GM19043 (cell line): Measurements from ENCODE around the gene WDR45B.

Experiments used
- ATAC-seq: cut with Tn5 transposase; IDR thresholded peaks from one replicate; pipeline ENCODE4 v1.9.1; 2021; ENCODE audit warnings: low read depth; ENCODE audit not compliant: unreplicated experiment

The WDR45B gene

DNA sequence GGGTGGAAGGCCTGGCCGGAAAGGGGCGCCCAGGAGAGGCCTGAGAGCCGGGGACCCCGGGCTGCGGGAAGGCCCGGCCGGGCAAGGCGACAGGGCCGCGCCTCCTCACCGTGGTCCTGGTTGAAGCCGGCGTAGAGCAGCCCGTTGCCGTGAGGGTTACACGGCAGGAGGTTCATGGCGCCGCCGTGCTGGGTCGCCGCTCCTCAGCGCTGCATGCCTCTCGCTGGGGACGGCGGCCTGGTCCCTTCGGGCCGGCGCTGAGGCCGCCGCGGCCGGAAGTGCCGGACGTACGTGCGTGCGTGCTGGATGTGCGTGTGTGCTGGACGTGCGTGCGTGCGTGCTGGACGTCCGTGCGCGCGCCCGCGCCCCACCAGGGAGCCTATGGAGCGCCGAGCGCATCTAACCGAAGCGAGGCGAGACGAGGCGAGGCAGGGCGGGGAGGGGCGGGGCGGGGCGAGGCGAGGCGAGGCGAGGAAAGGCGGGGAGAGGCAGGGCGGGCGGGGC lies at the start of gene WDR45B:
Gene WDR45B, minus strand, starts transcription at position 280 of the 504 bp plus-strand sequence. Its CDS starts 104 bp downstream, at position 176.
- ATAC-seq = peak; percentile 71

DNA sequence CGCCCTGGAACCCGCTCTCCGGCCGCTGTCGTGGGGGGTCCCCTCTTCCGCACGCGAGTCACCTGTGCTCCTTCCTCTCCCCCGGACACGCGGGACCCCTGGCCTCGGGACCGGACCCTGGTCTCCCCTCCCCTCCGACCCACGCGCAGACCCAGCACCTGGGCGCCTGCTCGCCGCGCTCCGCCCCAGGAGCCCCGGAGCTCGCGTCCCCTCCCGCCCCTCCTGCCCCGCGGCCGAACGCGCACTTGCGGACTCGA lies 49.5 kb upstream of the WDR45B start:
- no peak for ATAC-seq

DNA sequence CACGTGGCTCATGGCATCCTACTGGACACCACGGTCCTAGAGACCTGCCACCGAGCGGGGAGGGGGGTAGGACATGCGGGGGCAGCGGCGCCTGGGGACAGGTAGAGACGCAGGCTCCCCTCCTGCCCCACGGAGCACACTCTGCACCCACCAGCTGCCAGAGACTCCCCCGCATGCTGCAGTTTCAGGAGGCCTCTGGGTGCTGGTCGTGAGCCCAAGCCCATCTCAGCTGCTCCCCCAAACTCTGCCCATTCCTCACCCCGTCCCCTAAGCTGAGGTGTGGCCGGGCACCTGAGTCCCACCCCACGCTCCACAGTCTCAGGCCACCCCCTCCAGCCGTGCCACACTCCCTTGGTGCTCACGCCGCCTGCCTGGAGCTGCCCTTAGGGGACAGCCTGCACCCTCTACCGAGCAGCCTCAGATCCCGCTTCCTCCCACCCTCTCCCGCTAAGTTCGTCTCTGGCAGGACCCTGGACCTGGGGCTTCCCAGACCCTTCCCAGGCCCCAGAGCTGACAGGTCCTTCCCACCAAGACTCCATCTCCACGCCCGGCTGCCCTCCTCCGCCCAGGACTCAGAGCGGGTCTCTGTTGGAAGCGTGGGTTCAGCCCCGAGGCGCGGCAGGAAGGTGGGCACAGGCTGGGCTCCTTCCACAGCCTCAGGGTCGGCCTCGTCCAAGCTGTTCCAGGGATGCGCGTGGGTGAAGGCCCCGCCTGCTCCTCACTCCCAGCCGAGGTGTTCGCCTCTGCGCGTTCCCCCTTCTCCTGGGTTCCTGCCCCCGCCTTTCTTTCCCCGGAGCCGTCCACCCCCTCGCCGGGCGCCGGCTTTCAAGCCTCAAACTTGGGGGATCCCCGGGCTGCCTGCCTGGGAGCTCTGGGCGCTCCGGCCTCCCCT lies 48.9 kb upstream of the WDR45B start:
- ATAC-seq = no peak

DNA sequence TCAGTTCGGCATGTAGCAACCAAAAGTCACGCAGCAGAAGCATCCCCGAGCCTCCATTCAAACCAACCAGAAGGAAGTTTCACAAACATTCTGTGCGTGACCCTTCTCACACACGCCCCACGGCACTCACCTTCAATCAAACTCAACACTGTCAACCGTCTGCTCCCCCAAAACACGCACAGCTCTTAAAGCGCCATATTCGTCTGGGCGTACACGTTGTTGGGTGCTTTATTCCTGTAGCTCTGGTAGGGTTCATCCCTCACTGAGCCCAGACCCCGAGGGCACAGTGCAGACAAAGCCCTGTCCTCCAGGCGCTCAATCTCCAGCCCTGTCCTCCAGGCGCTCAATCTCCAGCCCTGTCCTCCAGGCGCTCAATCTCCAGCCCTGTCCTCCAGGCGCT lies 48.0 kb upstream of the WDR45B start:
- no peak for ATAC-seq

DNA sequence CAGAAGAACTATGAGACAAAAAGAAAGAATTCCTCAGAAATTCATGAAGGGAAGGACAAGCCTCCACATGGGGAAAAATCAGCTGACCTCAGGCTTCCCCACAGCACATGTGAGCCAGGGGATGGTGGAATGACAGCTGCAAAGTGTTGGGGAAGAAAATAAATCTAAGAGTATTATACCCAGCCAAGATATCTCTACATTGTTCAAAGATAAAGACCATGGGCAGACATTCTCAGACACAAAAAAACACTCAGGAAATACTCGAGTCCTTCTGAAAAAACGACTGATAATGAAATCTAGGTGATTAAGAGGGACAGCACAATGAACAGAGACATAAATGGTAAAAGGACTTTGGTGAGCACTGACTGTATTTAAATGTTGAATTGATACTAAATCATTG lies 46.4 kb upstream of the WDR45B start:
- no peak for ATAC-seq

DNA sequence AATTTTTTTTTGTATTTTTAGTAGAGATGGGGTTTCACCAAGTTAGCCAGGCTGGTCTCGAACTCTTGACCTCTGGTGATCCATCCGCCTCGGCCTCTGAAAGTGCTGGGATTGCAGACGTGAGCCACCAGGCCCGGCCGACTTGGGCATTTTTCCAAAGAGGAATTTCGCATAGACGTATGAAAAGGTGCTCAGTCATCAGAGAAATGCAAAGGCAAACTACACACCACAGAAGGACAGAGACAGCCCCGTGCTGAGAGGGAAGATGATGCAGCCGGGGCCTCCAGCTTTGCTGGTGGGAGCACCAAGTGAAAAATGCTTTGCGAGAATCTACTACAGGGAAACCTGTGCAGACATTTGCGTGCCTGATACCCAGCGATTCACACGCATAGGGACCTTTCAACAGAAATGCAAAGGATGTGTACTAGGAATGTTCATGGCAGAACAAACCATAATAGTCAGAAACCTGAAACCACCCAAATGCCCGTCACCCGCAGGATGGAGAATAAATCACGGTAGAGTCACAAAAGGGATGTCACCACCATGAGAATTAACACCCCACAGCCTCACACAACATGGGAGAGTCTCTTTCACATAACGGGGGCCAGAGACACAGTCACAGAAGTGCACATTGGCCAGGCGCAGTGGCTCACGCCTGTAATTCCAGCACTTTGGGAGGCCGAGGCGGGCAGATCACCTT lies 45.1 kb upstream of the WDR45B start:
- no peak for ATAC-seq

DNA sequence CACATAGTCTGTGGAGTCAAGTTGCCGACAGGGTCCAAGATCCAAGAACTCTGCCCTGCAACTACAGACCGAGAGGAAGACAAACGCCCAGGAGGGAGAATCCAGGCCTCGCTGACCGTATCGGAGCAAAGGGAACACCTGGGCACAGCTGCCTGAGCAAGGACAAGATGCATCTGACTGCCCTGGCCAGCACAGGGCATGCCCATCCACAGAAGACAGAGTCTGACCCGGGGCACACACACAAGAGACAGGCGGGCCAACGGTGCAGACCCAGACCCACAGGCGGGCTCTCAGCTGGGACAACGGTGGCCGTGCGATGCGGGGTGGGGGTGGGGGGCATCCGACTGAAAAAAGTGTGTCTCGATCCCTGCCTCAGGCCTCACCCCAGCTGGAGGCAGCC lies 44.0 kb upstream of the WDR45B start:
- no peak for ATAC-seq

DNA sequence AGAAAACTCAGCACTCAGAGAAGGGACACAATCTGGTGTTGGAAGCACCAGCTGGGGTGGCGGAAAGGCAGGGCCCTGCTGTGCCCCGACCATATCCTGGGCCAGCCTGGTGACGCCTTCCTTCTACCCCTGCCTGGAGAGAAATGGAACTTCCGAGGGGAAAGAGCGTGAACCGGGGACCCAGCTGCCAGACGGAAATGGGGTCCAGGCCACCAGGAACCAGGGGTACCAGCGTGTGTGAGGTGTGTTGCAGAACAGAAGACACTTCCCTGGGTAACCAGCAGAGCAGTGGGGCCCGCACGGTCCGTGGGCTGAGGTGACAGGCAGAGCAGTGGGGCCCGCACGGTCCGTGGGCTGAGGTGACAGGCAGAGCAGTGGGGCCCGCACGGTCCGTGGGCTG lies 43.5 kb upstream of the WDR45B start:
- no peak for ATAC-seq

DNA sequence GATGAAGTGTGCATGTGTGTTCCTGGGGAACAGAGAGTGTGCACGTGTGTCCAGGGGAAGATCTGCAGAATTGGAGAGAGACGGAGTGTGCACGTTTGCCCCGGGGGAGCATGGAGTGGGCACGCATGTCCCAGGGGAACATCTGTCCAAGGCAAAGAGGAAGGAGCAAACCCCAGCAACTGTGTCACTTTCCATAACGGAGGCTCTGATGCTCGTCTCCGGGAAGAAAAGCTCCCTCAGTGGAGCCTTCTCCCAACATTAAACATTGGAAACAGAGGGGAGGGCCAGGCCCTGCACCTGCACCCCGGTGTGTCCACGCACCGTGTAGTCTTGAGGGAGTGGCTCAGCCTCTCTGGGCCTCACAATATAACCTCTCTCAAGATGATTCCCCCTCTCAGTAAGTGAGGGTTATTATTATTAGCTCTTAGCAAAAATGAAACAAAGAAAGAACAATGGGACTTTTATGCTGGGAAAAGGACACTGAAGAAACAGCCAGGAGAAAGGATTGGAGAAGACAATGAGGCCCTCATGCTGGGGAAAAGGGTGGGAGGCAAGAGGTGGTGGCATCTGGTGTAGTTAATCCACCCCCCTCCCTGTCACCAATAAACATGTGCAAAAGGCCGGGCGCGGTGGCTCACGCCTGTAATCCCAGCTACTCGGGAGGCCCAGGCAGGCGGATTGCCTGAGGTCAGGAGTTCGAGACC lies 42.7 kb upstream of the WDR45B start:
- ATAC-seq = no peak

DNA sequence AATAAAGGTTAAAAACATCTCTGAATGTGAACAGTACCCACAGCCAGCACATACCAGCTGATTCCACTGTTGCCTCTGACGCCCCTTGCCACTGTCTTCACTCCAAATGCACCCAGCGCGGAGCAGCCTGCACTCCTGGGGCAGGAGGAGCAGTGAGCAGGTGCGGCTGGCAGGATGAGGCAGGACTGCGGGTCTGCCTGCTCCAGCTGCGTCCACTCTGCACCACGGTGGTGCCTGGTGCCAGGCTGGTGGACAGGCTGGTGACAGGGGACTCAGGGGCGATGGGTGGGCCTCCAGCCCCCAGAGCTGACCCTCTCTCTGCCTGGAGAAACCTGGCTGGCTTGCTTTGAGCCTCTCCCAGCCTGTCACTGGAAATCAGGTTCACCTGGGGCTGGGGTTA lies 40.8 kb upstream of the WDR45B start:
- no peak for ATAC-seq

DNA sequence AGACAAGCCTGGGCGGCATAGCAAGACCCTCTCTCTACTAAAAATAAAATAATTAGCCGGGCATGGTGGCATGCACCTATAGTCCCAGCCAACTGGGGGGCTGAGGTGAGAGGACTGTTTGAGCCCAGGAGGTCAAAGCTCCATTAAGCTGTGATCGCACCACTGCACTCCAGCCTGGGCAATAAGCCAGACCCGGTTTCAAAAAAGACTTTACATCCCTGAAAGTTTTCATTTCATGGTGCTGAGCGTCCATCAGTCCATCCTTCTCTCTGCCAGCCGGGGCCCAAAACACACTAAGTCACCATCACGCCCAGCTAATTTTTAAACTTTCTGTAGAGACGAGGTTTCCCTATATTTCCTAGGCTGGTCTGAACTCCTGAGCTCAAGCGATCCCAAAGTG lies 39.6 kb upstream of the WDR45B start:
- no peak for ATAC-seq

DNA sequence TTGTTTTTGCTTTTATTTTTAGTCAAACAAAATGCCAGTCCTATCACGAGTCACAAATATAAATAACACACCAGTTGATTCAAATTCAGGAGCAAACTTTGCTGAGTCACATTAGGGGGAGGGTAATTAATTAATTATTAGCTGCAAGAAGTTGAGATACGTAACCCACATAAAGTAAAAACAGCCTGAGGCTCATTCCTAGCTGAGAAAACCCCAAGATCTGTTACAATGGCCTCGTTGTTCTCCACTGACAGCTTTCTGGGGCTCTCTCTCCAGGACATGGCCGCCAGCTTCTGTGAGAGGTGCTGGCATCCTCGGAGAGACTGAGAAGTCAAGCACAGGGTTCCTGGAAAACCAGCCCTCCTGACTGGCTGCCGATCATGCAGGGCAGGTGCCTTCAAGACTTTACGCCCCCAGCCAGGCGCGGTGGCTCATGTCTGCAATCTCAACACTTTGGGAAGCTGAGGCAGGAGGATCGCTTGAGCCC lies 39.2 kb upstream of the WDR45B start:
- no peak for ATAC-seq

DNA sequence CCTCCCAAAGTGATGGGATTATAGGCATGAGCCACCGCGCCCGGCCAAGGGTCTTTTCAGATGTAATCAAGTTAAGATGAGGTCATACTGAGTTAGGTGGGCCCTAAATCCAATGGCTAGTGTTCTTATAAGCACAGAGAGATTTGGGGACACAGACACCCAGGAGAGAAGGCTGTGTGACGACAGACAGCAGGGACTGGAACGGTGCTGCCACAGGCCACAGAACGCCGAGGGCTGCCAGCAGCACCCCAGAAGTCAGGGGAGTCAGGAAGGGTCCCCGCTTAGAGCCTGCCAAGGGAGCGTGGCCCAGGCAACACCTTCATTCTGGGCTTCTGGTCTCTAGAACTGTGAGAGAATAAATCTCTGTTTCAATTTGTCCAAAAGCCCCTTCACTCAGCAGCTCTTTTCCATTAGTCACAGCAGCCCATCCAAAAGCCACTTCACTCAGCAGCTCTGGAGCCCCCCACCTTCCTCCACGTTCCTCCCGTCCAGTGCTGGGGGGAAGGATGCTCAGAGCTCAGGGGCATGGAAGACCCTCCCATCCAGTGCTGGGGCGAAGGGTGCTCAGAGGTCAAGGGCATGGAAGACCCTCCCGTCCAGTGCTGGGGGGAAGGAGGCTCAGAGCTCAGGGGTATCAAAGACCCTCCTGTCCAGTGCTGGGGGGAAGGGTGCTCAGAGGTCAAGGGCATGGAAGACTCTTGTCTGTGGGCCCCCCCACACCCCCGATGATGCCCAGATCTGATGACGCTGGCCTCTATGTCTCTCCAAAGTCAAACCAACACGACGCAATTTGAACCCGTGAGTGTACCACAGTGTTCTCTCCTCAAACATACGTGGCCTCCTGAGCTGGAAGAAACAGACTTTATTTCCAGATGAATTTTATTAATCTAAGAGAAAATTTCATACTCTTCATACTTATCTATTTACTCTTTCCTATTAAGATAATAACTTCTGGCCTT lies 38.4 kb upstream of the WDR45B start:
- no peak for ATAC-seq

DNA sequence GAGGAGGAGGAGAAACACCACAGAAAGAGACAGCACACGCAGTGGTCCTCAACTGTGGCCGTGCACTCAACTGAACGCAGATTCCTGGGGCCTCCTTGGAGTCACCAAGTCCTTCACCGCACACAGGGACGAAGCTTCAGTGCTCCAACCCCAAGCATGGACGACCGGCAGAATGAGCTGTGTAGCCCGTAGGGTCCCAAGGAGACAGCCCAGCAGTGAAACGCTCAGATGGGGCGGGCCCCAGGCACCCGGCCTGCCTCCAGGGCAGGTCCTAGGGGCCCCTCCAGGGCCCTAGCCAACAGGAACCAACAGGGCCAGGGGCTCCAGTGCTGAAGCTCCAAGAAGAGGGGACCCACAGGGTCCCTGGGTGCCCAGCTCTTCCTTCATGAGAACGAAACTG lies 37.0 kb upstream of the WDR45B start:
- no peak for ATAC-seq

DNA sequence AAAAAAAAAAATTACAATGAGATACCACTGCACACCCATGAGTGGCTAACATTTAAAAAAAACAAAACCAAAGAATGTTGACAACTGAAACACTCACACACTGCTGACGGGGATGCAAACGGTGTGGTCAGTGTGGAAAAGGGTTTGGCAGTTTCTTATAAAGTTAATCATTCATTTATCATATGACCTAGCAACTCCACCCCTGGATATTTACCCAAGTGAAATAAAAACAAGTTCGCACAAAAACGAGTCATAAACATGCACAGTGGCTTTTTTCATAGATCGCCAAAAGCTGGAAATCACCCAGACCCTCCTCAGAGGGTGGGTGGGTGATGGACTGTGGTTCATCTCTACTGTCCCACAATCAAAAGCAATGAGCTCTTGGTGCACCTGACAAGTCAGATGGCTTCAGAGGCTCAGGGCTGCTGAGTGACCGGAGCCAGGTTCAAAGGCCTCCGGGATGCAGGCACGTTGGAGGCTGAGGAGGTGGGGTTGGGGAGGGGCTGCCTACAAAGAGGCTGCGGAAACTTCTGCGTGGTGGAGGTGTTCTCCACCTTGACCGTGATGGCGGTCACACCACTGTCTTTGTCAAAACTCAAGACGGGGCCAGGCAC lies 36.1 kb upstream of the WDR45B start:
- no peak for ATAC-seq

DNA sequence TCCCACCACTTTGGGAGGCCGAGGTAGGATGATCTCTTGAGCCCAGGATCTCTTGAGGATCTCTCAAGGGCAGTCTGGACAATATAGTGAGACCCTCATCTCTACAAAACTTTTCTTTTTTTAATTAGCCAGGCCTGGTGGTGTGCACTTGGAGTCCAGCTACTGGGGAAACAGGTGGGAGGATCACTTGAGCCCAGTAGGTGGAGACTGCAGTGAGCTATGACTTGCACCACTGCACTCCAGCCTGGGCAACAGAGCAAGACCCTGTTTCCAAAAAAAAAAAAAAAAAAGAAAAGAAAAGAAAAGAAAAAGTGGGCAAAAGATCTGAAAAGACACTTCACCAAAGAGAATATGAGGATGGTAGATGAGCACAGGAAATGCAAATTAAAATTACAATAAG lies 35.3 kb upstream of the WDR45B start:
- ATAC-seq = no peak

DNA sequence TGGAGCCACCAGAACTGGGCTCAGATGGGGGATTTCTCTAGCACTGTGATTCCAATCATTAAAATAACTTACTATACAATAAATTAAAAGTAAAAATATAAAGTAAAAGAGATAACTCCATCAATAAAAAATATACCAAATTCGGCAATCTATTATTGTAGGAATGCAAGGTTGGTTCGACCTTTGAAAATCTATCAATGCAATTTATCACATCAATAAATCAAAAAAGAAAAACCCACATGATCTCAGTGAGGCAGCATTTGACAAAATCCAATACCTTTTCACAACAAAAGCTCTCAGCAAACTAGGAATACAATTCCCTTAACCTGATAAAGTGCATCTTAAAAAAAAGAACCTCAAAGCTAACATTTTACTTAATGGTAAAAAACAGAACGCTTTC lies 33.3 kb upstream of the WDR45B start:
- ATAC-seq = no peak

DNA sequence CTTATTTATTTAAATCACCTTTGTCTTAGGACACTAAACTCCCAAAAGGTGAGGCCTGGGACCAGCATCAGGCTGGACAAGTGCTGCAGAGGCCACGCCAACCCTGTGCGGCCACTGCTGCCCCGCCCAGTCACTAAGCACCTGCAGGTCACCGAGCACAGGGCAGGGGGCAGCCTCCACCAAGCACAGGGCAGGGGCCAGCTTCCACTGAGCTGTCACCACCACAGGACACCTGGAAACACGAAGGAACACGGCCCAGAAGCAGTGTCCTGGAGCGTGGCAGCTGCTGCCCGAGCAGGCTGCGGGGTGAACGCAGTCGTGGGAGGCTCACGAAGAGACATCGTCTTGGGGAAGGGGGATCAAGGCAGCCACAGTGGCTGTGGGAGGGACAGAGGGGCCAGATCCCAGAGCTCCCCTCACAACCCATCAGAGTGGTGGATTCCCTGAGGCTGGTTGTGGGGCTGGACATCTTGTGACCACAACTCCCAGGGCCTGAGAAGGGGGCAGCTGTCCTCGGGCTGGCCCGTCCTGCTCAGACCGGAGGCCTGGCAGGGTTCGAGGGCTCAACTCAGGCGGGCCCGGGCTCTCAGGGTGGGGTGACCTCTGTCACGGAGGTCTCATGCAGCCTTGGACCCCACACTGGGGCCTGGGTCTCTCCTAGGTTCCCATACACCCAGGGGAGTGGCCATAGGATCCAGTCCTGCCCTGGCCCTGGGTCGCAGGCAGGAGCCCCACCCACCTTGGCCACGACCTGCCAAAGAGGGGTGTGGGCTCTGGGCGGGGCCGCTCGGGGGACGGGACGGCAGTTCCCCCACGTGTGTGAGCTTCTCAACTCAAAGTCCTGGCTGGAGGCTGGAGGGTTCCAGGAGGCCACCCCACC lies 31.6 kb upstream of the WDR45B start:
- ATAC-seq = no peak
